ENCODE results near the gene TNFAIP8L1. TPM values are rescaled to one million over a fixed set of nuclear protein-coding genes. Genes with fewer than 3 reads are reported as not detected.
"Not testable (repeated sequence)": the region's sequence is repeated elsewhere in the genome, so short reads cannot be mapped to it uniquely, and the experiment has no call there.

Gene TNFAIP8L1
- total and polyA plus RNA-seq, 4 donors = 15.6 to 29.0 (median 20.1) TPM

GRCh38 chr19:4678881-4679790 is 39.8 kb downstream of the TNFAIP8L1 start:
- Histone ChIP-seq H3K4me3 (ENCODE audit: low read depth in 1 of 3, low read length in 3 of 3) (no peak overlapping the region), H3K27me3 (ENCODE audit: control insufficient read depth in 4 of 4, insufficient read depth in 4 of 4, low read length in 3 of 4) (no peaks in the 10 kb centered on the region), H3K4me1 (ENCODE audit: control insufficient read depth in 4 of 4, insufficient read depth in 4 of 4, low read length in 3 of 4) (no peaks in the 10 kb centered on the region), H3K9ac (ENCODE audit: low read depth in 1 of 2, low read length in 2 of 2) (no peak overlapping the region), H3K9me3 (ENCODE audit: control insufficient read depth in 4 of 4, low read length in 3 of 4) (no peaks in the 10 kb centered on the region), H3K27ac (ENCODE audit: low read depth in 1 of 2, low read length in 2 of 2) (no peak overlapping the region), H3K36me3 (ENCODE audit: control insufficient read depth in 4 of 4, insufficient read depth in 3 of 4, low read depth in 1 of 4, low read length in 3 of 4) (peaks cover 11 to 65% (median 30%) of the 10 kb centered on the region in 4 donors)
- 83% methylated on average over 34 of the region's 34 CpGs for WGBS
- DNase-seq (ENCODE audit: low spot score) = peak; percentile 56
- no peak for TF ChIP-seq TAF1 (conservative IDR thresholded peaks at IDR 0.05)
- no peak for TF ChIP-seq NR2F2 (IDR thresholded peaks at IDR 0.05)
- no peak for TF ChIP-seq MAX (IDR thresholded peaks at IDR 0.05)
- TF ChIP-seq CTCF (IDR thresholded peaks at IDR 0.05; ENCODE audit: low read depth, low read length, missing input control) = no peak
- no peak for TF ChIP-seq SP1 (IDR thresholded peaks at IDR 0.05)
- TF ChIP-seq RXRA (IDR thresholded peaks at IDR 0.05) = no peak
- TF ChIP-seq FOXA2 (IDR thresholded peaks at IDR 0.05) = no peak
- no peak for TF ChIP-seq REST (IDR thresholded peaks at IDR 0.05)
- TF ChIP-seq RAD21 (IDR thresholded peaks at IDR 0.05) = no peak
- TF ChIP-seq ZBTB33 (IDR thresholded peaks at IDR 0.05) = no peak
- TF ChIP-seq EGR1 (IDR thresholded peaks at IDR 0.05; ENCODE audit: low read depth in 2 of 2) = no peak

- H3K4me3 ChIP-seq (ENCODE audit: low read depth in 1 of 3, low read length in 3 of 3); H3K9me3 ChIP-seq (ENCODE audit: control insufficient read depth in 4 of 4, low read length in 3 of 4); H3K27me3 ChIP-seq (ENCODE audit: control insufficient read depth in 4 of 4, insufficient read depth in 4 of 4, low read length in 3 of 4); DNase-seq (ENCODE audit: low spot score); H3K27ac ChIP-seq (ENCODE audit: low read depth in 1 of 2, low read length in 2 of 2); H3K9ac ChIP-seq (ENCODE audit: low read depth in 1 of 2, low read length in 2 of 2); H3K4me1 ChIP-seq (ENCODE audit: control insufficient read depth in 4 of 4, insufficient read depth in 4 of 4, low read length in 3 of 4): not testable (repeated sequence)
- peaks cover 18 to 74% (median 36%) of the 10 kb centered on the region in 4 donors for H3K36me3 ChIP-seq (ENCODE audit: control insufficient read depth in 4 of 4, insufficient read depth in 3 of 4, low read depth in 1 of 4, low read length in 3 of 4)
- 98% methylated on average over 7 of the region's 7 CpGs for WGBS
Measured at GRCh38 chr19:4680021-4680420, 40.7 kb downstream of the TNFAIP8L1 start.

Measured in liver (tissue), 9 donors.